ENCODE data around the gene ROGDI.

ROGDI gene

DNA sequence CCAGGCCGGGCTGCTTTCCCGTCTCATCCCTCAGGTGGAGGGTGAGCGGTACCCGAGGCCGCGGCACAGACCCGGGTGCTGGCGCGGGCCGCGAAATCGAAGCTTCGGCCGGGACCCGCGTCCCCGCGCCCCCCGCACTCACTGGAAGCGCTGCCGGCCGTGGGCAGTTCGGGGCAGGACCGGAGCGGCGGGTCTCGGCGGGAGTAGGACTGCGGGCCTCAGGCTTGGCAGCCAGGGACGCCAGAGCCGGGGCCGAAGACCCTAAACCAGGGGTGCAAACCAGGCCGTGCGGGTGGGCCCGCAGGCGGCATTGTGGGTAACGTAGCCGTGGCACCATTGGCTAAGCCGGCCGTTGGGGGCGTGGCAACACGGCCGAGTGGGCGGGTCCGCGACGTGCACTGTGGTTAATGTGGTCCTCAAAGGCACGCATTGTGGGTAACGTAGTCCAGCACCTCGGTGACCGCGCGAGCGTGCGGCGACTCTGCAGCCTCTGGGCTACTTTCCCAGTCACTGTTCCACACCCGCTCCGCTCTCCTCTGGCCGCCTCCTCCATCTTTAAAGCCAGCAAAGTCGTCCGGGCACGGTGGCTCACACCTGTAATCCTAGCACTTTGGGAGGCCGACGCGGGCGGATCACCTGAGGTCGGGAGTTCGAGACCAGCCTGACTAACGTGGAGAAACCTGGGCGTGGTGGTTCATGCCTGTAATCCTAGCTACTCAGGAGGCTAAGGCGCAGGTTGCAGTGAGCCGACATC, 35.4 kb downstream of the ROGDI start, which contains the start of gene ZNF500:
Gene ZNF500 (minus strand): TSS at position 288 of the 754 bp plus-strand sequence. CDS start 1,184 bp downstream, outside the sequence.
- Histone ChIP-seq H3K14ac (ENCODE audit: low read length in 2 of 2) (peak within 1 kb of the TSS in 1 of 2 experiments; percentile 74), H2AK5ac (ENCODE audit: low read length, severe bottlenecking) (peak within 1 kb of the TSS; percentile 49), H2AFZ (ENCODE audit: low read depth, low read length) (peak within 1 kb of the TSS; percentile 86), H2BK5ac (ENCODE audit: low read depth, low read length, poor library complexity, severe bottlenecking) (peak within 1 kb of the TSS; percentile 10), H4K91ac (ENCODE audit: low read length) (peak within 1 kb of the TSS; percentile 57), H3K23ac (ENCODE audit: low read length in 2 of 2) (peak within 1 kb of the TSS in 1 of 2 experiments; percentile 46), H2BK12ac (ENCODE audit: low read length in 2 of 2) (peak within 1 kb of the TSS in 1 of 2 experiments; percentile 42), H3K9me3 (ENCODE audit: control insufficient read depth, low read length) (no peaks in the 10 kb centered on the region), H2BK120ac (ENCODE audit: low read depth, low read length) (no peak within 1 kb of the TSS), H3K4me1 (ENCODE audit: control insufficient read depth, insufficient read depth, low read depth, low read length) (peaks cover 21% of the 10 kb centered on the region), H3K79me1 (replicated peaks; ENCODE audit: low read length, poor library complexity, severe bottlenecking) (peaks cover 27% of the 10 kb centered on the region), H3K36me3 (ENCODE audit: control insufficient read depth in 1 of 2, insufficient read depth in 2 of 2, low read depth in 1 of 2, low read length in 2 of 2) (peaks cover 30 to 32% of the 10 kb centered on the region in 2 experiments), H3K27me3 (ENCODE audit: control insufficient read depth in 1 of 2, insufficient read depth in 1 of 2, low read length in 2 of 2) (no peaks in the 10 kb centered on the region), H3K18ac (ENCODE audit: low read depth in 1 of 2, low read length in 2 of 2) (peak within 1 kb of the TSS; percentile 77 to 92), H3K27ac (ENCODE audit: low read length, poor library complexity, severe bottlenecking) (peak within 1 kb of the TSS; percentile 30), H3K4me3 (ENCODE audit: insufficient read depth in 1 of 2, low read depth in 1 of 2, low read length in 2 of 2) (peak within 1 kb of the TSS; percentile 87 to 94), H3K4me2 (ENCODE audit: low read length, poor library complexity, severe bottlenecking) (peak within 1 kb of the TSS; percentile 72), H4K8ac (ENCODE audit: low read length) (peak within 1 kb of the TSS; percentile 95), H2BK15ac (ENCODE audit: low read depth, poor library complexity, severe bottlenecking) (peak within 1 kb of the TSS; percentile 71), H3K9ac (ENCODE audit: low read length) (peak within 1 kb of the TSS; percentile 94), H3K4ac (ENCODE audit: low read depth in 1 of 2, low read length in 2 of 2) (peak within 1 kb of the TSS; percentile 71 to 73)
- WGBS, result 4% methylated on average over 68 of the region's 72 CpGs
- peak; percentile 96 for DNase-seq

DNA sequence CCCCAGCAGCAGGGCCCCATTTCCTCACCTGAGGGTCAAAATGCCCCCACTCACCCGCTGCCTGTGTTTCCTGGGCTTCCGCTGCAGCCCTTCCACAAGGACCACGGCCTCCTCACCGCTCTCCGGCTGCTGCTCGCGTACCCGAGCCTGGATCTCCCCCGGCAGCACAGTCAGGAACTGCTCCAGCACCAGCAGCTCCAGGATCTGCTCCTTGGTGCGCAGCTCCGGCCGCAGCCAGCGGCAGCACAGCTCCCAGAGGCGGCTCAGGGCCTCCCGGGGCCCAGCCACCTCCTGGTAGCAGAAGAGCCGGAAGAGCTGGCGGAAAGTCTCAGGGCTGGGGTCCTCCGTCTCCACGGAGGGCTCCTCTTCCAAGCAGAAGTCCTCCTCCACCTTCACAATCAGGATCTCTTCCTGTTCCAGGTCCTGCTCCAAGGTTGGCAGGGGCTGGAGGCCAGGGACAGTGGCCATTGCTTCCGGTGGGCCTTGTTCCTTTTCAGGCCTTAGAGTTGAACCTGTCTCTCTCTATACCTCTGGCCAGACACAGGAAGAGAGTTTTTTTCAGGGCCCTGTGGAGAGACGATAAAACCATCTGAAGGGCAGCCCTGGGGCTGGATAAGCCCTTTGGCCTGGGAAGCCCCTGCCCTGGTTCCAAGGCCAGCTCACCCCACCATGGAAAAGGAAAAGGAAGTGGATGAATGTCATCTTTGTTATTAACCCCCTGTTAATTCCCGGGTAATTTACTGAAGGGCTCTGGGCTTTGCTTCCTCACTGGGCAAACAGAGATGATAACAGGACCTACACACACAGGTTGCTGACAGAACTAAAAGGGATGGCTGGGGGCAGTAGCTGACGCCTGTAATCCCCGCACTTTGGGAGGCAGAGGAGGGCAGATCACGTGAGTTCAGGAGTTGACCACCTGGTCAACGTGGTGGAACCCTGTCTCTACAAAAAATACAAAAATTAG, 36.6 kb downstream of the ROGDI start:
- 84% methylated on average over 26 of the region's 26 CpGs for WGBS
- H2BK120ac ChIP-seq (ENCODE audit: low read depth, low read length), result no peak overlapping the region

DNA sequence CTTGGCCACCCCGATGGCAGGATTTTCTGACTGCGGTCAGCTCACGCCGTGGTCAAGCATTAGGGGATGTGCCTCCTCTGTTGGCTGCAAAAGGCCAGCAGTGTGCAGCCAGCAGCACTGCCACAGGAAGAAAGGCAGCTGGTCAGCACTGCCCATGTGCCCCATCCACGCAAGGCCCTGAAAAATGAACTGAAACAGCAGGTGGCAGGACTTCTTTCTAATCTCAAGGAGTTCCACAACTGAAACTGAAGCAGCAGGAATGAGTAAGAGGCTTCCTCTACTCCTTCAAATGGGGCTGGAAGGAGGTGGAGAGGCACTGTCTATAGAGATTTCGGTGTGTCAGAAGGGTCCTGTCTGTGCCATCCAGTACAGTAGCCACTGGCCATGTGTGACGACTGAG, 38.6 kb downstream of the ROGDI start:
- Histone ChIP-seq H3K27ac (ENCODE audit: low read length, poor library complexity, severe bottlenecking) (no peak overlapping the region), H3K9me3 (ENCODE audit: control insufficient read depth, low read length) (no peaks in the 10 kb centered on the region), H3K4me1 (ENCODE audit: control insufficient read depth, insufficient read depth, low read depth, low read length) (peaks cover 18% of the 10 kb centered on the region), H3K18ac (ENCODE audit: low read depth in 1 of 2, low read length in 2 of 2) (no peak overlapping the region), H2AK5ac (ENCODE audit: low read length, severe bottlenecking) (no peak overlapping the region), H2BK15ac (ENCODE audit: low read depth, poor library complexity, severe bottlenecking) (no peak overlapping the region), H3K4me2 (ENCODE audit: low read length, poor library complexity, severe bottlenecking) (no peak overlapping the region), H3K27me3 (ENCODE audit: control insufficient read depth in 1 of 2, insufficient read depth in 1 of 2, low read length in 2 of 2) (no peaks in the 10 kb centered on the region), H2BK5ac (ENCODE audit: low read depth, low read length, poor library complexity, severe bottlenecking) (no peak overlapping the region), H2BK12ac (ENCODE audit: low read length in 2 of 2) (no peak overlapping the region), H3K4me3 (ENCODE audit: insufficient read depth in 1 of 2, low read depth in 1 of 2, low read length in 2 of 2) (no peak overlapping the region), H3K36me3 (ENCODE audit: control insufficient read depth in 1 of 2, insufficient read depth in 2 of 2, low read depth in 1 of 2, low read length in 2 of 2) (peaks cover 59 to 63% of the 10 kb centered on the region in 2 experiments), H4K8ac (ENCODE audit: low read length) (no peak overlapping the region), H2AFZ (ENCODE audit: low read depth, low read length) (no peak overlapping the region), H3K23ac (ENCODE audit: low read length in 2 of 2) (no peak overlapping the region), H3K4ac (ENCODE audit: low read depth in 1 of 2, low read length in 2 of 2) (no peak overlapping the region), H4K91ac (ENCODE audit: low read length) (no peak overlapping the region), H3K79me1 (replicated peaks; ENCODE audit: low read length, poor library complexity, severe bottlenecking) (peaks cover 42% of the 10 kb centered on the region), H3K14ac (ENCODE audit: low read length in 2 of 2) (no peak overlapping the region), H3K9ac (ENCODE audit: low read length) (peak overlapping the region; percentile 26), H2BK120ac (ENCODE audit: low read depth, low read length) (no peak overlapping the region)
- 95% methylated on average over 7 of the region's 7 CpGs for WGBS
- no peak for DNase-seq

More for the DNA sequence above, 36.6 kb downstream of the ROGDI start:
- no peak overlapping the region for H4K91ac ChIP-seq (ENCODE audit: low read length)
- peaks cover 39 to 43% of the 10 kb centered on the region in 2 experiments for H3K36me3 ChIP-seq (ENCODE audit: control insufficient read depth in 1 of 2, insufficient read depth in 2 of 2, low read depth in 1 of 2, low read length in 2 of 2)
- peak overlapping the region; percentile 19 for H4K8ac ChIP-seq (ENCODE audit: low read length)
- H2BK5ac ChIP-seq (ENCODE audit: low read depth, low read length, poor library complexity, severe bottlenecking), result no peak overlapping the region
- H2BK15ac ChIP-seq (ENCODE audit: low read depth, poor library complexity, severe bottlenecking), result no peak overlapping the region
- peak overlapping the region; percentile 41 to 94 for H3K4me3 ChIP-seq (ENCODE audit: insufficient read depth in 1 of 2, low read depth in 1 of 2, low read length in 2 of 2)
- no peak overlapping the region for H2BK12ac ChIP-seq (ENCODE audit: low read length in 2 of 2)
- DNase-seq, result no peak
- peak overlapping the region; percentile 36 for H2AK5ac ChIP-seq (ENCODE audit: low read length, severe bottlenecking)
- H3K27ac ChIP-seq (ENCODE audit: low read length, poor library complexity, severe bottlenecking), result no peak overlapping the region
- H3K79me1 ChIP-seq (replicated peaks; ENCODE audit: low read length, poor library complexity, severe bottlenecking), result peaks cover 32% of the 10 kb centered on the region
- peak overlapping the region in 1 of 2 experiments; percentile 40 for H3K4ac ChIP-seq (ENCODE audit: low read depth in 1 of 2, low read length in 2 of 2)
- H3K14ac ChIP-seq (ENCODE audit: low read length in 2 of 2), result no peak overlapping the region
- H3K9ac ChIP-seq (ENCODE audit: low read length), result peak overlapping the region; percentile 94
- H2AFZ ChIP-seq (ENCODE audit: low read depth, low read length), result no peak overlapping the region
- no peaks in the 10 kb centered on the region for H3K27me3 ChIP-seq (ENCODE audit: control insufficient read depth in 1 of 2, insufficient read depth in 1 of 2, low read length in 2 of 2)
- H3K18ac ChIP-seq (ENCODE audit: low read depth in 1 of 2, low read length in 2 of 2), result no peak overlapping the region
- no peaks in the 10 kb centered on the region for H3K9me3 ChIP-seq (ENCODE audit: control insufficient read depth, low read length)
- peak overlapping the region; percentile 72 for H3K4me2 ChIP-seq (ENCODE audit: low read length, poor library complexity, severe bottlenecking)
- H3K4me1 ChIP-seq (ENCODE audit: control insufficient read depth, insufficient read depth, low read depth, low read length), result peaks cover 21% of the 10 kb centered on the region
- no peak overlapping the region for H3K23ac ChIP-seq (ENCODE audit: low read length in 2 of 2)

Data from mesenchymal stem cell (in vitro differentiated cells and primary cell).